Left hindlimb (tissue), 1 donor: ENCODE results near the gene CELF6.

ENCODE experiments used
- DNase-seq: peaks from one replicate; pipeline ENCODE4 v3.0.0-alpha.2; 2018

Gene CELF6

GRCh38 chr15:72271221-72271620, 48.7 kb downstream of the CELF6 start:
- no peak for DNase-seq

DNA sequence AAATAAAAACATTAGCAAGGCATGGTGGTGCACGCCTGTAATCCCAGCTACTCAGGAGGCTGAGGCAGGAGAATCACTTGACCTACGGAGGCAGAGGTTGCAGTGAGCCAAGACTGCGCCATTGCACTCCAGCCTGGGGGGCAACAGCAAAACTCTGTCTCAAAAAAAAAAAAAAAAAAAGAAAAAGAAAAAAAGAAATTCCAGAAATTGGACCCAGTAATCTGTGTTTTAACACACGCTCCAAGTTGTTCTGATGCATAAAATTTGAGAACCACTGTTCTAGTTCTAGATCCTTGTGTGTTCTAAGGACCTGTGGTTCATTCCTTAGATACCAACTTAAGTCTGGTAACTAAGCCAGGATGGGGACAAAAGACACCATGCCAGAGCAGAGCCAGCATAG, 50.2 kb downstream of the CELF6 start:
- DNase-seq, result no peak

GRCh38 chr15:72265031-72265430, 54.9 kb downstream of the CELF6 start:
- DNase-seq, result no peak

DNA sequence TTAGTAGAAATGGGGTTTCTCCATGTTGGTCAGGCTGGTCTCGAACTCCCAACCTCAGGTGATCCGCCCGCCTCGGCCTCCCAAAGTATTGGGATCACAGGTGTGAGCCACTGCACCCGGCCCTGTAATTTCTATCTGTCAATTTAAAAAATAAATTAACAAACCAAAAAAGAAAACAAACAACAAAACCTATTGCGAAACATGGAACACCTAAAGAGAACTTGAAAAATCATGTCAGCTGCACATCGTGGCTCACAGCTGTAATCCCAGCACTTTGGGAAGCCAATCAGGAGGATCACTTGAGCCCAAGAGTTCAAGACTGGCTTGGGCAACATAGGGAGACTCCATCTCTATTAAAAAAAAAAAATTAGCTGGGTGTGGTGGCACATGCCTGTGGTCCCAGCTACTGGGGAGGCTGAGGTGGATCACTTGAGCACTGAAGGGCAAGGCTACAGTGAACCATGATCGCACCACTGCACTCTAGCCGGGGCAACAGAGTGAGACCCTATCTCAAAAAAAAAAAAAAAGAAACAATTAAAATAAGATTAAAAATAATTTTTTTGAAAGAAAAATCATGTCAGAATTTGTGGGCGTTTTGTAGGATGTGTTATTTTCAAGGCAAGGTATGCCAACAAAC, 67.2 kb downstream of the CELF6 start:
- DNase-seq, result no peak

DNA sequence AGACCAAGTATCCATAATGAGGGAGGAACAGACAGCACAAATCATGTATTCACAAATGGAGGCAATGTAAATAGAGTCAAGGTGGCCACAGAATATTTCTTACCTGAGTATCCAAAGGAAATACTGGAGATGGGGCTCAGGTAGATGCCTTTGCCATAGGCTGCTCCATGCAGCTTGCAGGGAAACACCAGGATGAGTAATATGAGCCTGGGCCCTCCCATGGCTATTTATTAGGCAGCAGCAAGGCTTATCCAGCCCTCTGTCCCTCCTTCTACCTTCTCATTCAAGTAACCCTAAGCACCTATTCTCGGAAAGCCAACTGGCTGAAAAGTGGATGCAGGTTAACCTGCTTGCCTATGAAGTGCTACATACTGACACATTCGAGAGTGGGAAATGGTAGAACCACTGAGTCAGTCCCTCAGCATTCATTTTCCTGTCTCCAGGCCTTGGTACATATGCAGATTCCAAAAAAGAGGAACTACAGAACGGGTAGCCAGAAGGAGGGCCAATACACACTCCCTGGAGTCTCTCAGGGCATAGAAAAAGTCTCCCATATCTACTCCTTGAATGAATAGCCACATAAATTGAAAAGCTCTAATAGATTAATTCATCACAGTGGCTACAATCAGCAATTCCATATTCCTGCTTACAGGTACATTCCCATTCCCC, 70.7 kb downstream of the CELF6 start:
- DNase-seq, result no peak

- DNase-seq, result no peak
Measured at GRCh38 chr15:72248514-72248913, 71.4 kb downstream of the CELF6 start.

DNA sequence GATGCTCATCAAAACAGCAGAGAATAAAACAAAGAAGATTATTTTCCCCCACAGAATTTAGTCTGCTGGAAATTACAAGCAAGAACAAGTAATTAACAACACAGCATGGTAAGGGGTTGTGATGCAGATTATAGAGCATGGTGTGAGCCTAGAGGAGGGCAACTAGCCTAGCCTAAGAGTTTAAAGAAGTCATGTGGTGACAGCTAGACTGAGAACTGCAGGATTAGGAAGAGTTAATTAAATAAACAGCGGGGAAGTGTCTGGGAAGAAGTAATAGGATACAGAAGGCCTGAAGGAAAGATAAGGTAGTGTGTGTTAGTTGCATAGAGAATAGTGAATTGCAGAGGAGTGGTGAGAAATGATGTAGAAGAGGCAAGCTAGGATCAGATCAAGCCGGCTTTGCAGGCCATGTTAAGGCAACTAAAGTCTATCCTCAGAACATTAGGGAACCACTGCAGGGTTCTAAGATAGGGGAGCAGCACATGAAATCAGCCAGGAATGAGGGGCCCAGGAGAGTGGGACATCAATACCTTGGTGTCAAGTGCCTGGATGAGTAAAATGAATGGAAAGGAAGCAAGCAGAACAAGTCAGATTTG, 77.1 kb downstream of the CELF6 start:
- DNase-seq, result no peak

DNA sequence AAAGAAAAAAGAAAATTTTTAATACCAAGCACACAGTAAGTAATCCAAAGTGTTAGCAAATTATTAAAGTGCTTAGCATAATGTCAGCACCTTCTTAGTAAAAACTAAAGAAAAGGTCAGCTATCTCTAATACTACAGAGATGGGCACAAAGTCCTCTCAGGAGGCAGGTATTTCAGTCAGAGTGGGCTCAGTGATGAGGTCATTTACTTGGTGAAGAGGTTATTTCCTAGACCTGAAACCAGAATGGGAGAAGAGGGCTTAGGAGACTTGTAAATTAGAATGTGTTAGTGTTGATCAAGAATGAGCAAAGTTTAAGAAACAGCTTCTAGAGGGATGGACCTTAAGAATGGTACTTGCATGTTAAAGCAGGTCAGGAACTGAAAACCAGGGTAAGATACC, 80.3 kb downstream of the CELF6 start:
- DNase-seq, result no peak

GRCh38 chr15:72238586-72238985, 81.4 kb downstream of the CELF6 start:
- no peak for DNase-seq

- DNase-seq, result no peak
Measured at GRCh38 chr15:72237853-72238224, 82.1 kb downstream of the CELF6 start.

GRCh38 chr15:72237029-72237852, 82.7 kb downstream of the CELF6 start:
- peak; percentile 55 for DNase-seq

DNA sequence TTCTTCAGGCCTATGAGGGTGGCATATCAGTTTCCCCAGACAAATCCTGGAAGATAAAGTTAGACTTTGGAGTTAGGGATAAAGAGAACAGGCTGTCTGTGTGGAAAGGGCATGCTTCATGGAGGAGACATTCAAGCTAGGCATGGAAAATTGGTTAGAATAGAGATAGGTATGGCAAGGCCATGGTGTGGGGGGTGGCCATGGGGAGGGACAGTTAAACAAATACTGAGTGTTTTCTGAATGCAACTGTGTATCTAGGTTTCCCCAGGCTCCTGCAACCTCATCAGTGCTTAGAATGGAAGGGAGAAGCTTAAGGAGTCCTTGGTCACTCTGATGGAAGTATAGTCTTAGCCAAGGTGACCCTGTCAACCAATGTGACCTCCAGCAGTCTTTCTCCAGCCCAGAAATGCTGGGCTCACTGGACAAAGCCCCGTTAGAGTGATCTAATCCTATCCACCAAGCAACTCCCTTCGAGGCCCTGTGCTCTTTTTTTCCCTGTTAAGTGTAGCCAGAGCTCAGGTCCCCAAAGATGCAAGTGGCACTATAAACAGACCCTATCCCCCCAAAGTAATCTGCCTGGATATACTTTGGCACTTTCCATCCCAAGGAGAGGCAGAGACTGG, 83.5 kb downstream of the CELF6 start:
- DNase-seq, result no peak

- no peak for DNase-seq
Measured at GRCh38 chr15:72235298-72235697, 84.7 kb downstream of the CELF6 start.
